Measurements from ENCODE around the gene RNF125. TPM values are rescaled to one million over a fixed set of nuclear protein-coding genes. Genes with fewer than 3 reads are reported as not detected.
"Not testable (repeated sequence)": the region's sequence is repeated elsewhere in the genome, so short reads cannot be mapped to it uniquely, and the experiment has no call there.

Gene RNF125
- total and polyA plus RNA-seq, 9 of the 15 experiments (the other 6 are each of a cell fraction or from before 2014, with no cell fraction given): 0.01 to 0.29 (median 0.07) TPM; not detected in 1

DNA sequence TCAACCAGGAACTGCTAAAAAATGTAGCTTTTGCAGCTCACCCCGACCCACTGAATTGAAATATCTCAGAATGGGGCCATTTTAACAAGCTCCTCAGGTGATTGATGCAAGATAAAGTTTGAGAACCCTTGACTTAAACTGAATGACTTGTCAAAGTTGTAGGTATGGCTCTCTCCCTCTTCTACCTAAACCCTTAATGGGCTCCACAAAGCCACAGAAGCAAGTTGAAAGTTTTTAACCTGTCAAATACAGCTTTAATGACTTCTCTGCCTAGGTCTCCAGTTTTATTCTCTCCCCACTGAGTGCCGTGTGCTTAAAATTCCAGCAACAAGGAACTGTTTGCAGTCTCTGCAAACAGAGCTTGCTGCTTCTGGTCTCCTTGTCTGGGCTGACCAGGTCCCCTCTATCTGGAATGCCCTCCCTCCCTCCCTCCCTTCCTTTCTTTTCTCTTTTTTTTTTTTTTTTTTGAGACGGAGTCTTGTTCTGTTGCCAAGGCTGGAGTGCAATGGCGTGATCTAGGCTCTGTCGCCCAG, 19.7 kb upstream of the RNF125 start (continued):
- TF ChIP-seq, protein P1, sequence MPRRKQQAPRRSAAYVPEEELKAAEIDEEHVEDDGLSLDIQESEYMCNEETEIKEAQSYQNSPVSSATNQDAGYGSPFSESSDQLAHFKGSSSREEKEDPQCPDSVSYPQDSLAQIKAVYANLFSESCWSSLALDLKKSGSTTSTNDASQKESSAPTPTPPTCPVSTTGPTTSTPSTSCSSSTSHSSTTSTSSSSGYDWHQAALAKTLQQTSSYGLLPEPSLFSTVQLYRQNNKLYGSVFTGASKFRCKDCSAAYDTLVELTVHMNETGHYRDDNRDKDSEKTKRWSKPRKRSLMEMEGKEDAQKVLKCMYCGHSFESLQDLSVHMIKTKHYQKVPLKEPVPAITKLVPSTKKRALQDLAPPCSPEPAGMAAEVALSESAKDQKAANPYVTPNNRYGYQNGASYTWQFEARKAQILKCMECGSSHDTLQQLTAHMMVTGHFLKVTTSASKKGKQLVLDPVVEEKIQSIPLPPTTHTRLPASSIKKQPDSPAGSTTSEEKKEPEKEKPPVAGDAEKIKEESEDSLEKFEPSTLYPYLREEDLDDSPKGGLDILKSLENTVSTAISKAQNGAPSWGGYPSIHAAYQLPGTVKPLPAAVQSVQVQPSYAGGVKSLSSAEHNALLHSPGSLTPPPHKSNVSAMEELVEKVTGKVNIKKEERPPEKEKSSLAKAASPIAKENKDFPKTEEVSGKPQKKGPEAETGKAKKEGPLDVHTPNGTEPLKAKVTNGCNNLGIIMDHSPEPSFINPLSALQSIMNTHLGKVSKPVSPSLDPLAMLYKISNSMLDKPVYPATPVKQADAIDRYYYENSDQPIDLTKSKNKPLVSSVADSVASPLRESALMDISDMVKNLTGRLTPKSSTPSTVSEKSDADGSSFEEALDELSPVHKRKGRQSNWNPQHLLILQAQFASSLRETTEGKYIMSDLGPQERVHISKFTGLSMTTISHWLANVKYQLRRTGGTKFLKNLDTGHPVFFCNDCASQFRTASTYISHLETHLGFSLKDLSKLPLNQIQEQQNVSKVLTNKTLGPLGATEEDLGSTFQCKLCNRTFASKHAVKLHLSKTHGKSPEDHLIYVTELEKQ (CRISPR knock-in tag; IDR thresholded peaks at IDR 0.05): no peak
- TF ChIP-seq, protein P2, sequence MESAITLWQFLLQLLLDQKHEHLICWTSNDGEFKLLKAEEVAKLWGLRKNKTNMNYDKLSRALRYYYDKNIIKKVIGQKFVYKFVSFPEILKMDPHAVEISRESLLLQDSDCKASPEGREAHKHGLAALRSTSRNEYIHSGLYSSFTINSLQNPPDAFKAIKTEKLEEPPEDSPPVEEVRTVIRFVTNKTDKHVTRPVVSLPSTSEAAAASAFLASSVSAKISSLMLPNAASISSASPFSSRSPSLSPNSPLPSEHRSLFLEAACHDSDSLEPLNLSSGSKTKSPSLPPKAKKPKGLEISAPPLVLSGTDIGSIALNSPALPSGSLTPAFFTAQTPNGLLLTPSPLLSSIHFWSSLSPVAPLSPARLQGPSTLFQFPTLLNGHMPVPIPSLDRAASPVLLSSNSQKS (CRISPR knock-in tag; IDR thresholded peaks at IDR 0.05): no peak
- TF ChIP-seq ETV6 (IDR thresholded peaks at IDR 0.05; ENCODE audit: borderline replicate concordance in 1 of 2, low read depth in 2 of 2, low read length in 1 of 2) (no peak), ETV6 (CRISPR knock-in tag; IDR thresholded peaks at IDR 0.05; ENCODE audit: borderline replicate concordance) (no peak)

- BruUV-seq (replicated peaks); H3K27ac ChIP-seq (ENCODE audit: extremely low read depth, low read depth, low read length); FAIRE-seq; H3K36me3 ChIP-seq (ENCODE audit: control insufficient read depth, insufficient read depth, low read length); H3K79me2 ChIP-seq (ENCODE audit: control insufficient read depth, insufficient read depth, low read length); H2AFZ ChIP-seq (ENCODE audit: low read depth, low read length); H3K4me1 ChIP-seq (replicated peaks in 1 of 2; ENCODE audit: control insufficient read depth in 2 of 2, insufficient read depth in 2 of 2, low read length in 2 of 2); H3K4me2 ChIP-seq (ENCODE audit: insufficient read depth, low read length); CTCF ChIA-PET (ENCODE audit: low intra/inter-chr PET ratio); H3K4me3 ChIP-seq; H3K9ac ChIP-seq (ENCODE audit: insufficient read depth in 1 of 2, low read depth in 2 of 2, low read length in 2 of 2); POLR2A ChIA-PET; in situ Hi-C loops (cut with MboI); H4K20me1 ChIP-seq (replicated peaks; ENCODE audit: control insufficient read depth, insufficient read depth, low read length); H3K9me3 ChIP-seq (replicated peaks; ENCODE audit: control insufficient read depth, insufficient read depth, low read depth, low read length); intact Hi-C loops (cut with micrococcal nuclease); ATAC-seq; H3K9me1 ChIP-seq (ENCODE audit: control insufficient read depth, insufficient read depth, low read length); DNase-seq (ENCODE audit: extremely low read depth in 1 of 4, low spot score in 3 of 4): not testable (repeated sequence)
- peaks cover 7 to 10% of the 10 kb centered on the region in 2 experiments; a peak in 4 of 5 replicates for H3K27me3 ChIP-seq (ENCODE audit: control insufficient read depth in 2 of 2, insufficient read depth in 2 of 2, low read length in 2 of 2)
- 0% methylated on average over 7 of the region's 7 CpGs for WGBS (ENCODE audit: insufficient coverage, low coverage, missing lambda C conversion rate)
Measured at GRCh38 chr18:32001141-32001540, 17.5 kb upstream of the RNF125 start.

GRCh38 chr18:32003822-32004221, 14.8 kb upstream of the RNF125 start:
- H3K9me1 ChIP-seq (ENCODE audit: control insufficient read depth, insufficient read depth, low read length); H3K27me3 ChIP-seq (ENCODE audit: control insufficient read depth in 2 of 2, insufficient read depth in 2 of 2, low read length in 2 of 2); CTCF ChIA-PET (ENCODE audit: low intra/inter-chr PET ratio); H3K4me2 ChIP-seq (ENCODE audit: insufficient read depth, low read length); BruUV-seq (replicated peaks); H3K4me1 ChIP-seq (replicated peaks in 1 of 2; ENCODE audit: control insufficient read depth in 2 of 2, insufficient read depth in 2 of 2, low read length in 2 of 2); H3K27ac ChIP-seq (ENCODE audit: extremely low read depth, low read depth, low read length); H3K36me3 ChIP-seq (ENCODE audit: control insufficient read depth, insufficient read depth, low read length); H4K20me1 ChIP-seq (replicated peaks; ENCODE audit: control insufficient read depth, insufficient read depth, low read length); H3K4me3 ChIP-seq; in situ Hi-C loops (cut with MboI); H3K9ac ChIP-seq (ENCODE audit: insufficient read depth in 1 of 2, low read depth in 2 of 2, low read length in 2 of 2); DNase-seq (ENCODE audit: extremely low read depth in 1 of 4, low spot score in 3 of 4); H2AFZ ChIP-seq (ENCODE audit: low read depth, low read length); H3K9me3 ChIP-seq (replicated peaks; ENCODE audit: control insufficient read depth, insufficient read depth, low read depth, low read length); ATAC-seq; H3K79me2 ChIP-seq (ENCODE audit: control insufficient read depth, insufficient read depth, low read length); FAIRE-seq; intact Hi-C loops (cut with micrococcal nuclease): not testable (repeated sequence)
- POLR2A ChIA-PET: interaction anchor here (0.5 kb wide), 1 partner anchor 18 kb away, joined by 3 read pairs; no protein-coding TSS in a partner anchor
- WGBS (ENCODE audit: insufficient coverage, low coverage, missing lambda C conversion rate): 0% methylated on average over 2 of the region's 2 CpGs
